Measurements from ENCODE around the gene RTP3.

RTP3 gene

GRCh38 chr3:46470831-46471230, 26.9 kb upstream of the RTP3 start:
- no peaks in the 10 kb centered on the region for H3K27me3 ChIP-seq (ENCODE audit: control insufficient read depth in 1 of 2, insufficient read depth in 2 of 2, low read length in 2 of 2)
- H3K9me3 ChIP-seq (ENCODE audit: control insufficient read depth in 2 of 2, low read length in 2 of 2) = peaks cover 0 to 4% of the 10 kb centered on the region in 2 donors
- H3K4me3 ChIP-seq (ENCODE audit: low read length in 2 of 2) = no peak overlapping the region
- no peaks in the 10 kb centered on the region for H3K36me3 ChIP-seq (ENCODE audit: control insufficient read depth in 2 of 2, insufficient read depth in 2 of 2, low read length in 2 of 2)
- H3K4me1 ChIP-seq (ENCODE audit: control insufficient read depth, insufficient read depth, low read length) = no peaks in the 10 kb centered on the region
- H3K9ac ChIP-seq (ENCODE audit: low read length in 2 of 2) = no peak overlapping the region
- no peak overlapping the region for H3K27ac ChIP-seq (ENCODE audit: low read length)

- no peaks in the 10 kb centered on the region for H3K27me3 ChIP-seq (ENCODE audit: control insufficient read depth in 1 of 2, insufficient read depth in 2 of 2, low read length in 2 of 2)
- no peaks in the 10 kb centered on the region for H3K36me3 ChIP-seq (ENCODE audit: control insufficient read depth in 2 of 2, insufficient read depth in 2 of 2, low read length in 2 of 2)
- peaks cover 0 to 4% of the 10 kb centered on the region in 2 donors for H3K9me3 ChIP-seq (ENCODE audit: control insufficient read depth in 2 of 2, low read length in 2 of 2)
- no peak overlapping the region for H3K4me3 ChIP-seq (ENCODE audit: low read length in 2 of 2)
- no peaks in the 10 kb centered on the region for H3K4me1 ChIP-seq (ENCODE audit: control insufficient read depth, insufficient read depth, low read length)
- no peak overlapping the region for H3K9ac ChIP-seq (ENCODE audit: low read length in 2 of 2)
- no peak overlapping the region for H3K27ac ChIP-seq (ENCODE audit: low read length)
These were observed 26.3 kb upstream of the RTP3 start for GRCh38 chr3:46471371-46471914.

GRCh38 chr3:46472736-46473135, 25.0 kb upstream of the RTP3 start:
- Histone ChIP-seq H3K4me3 (ENCODE audit: low read length in 2 of 2) (no peak overlapping the region), H3K27me3 (ENCODE audit: control insufficient read depth in 1 of 2, insufficient read depth in 2 of 2, low read length in 2 of 2) (no peaks in the 10 kb centered on the region)

GRCh38 chr3:46477145-46477544, 20.6 kb upstream of the RTP3 start:
- no peak overlapping the region for H3K9ac ChIP-seq (ENCODE audit: low read length in 2 of 2)
- H3K27me3 ChIP-seq (ENCODE audit: control insufficient read depth in 1 of 2, insufficient read depth in 2 of 2, low read length in 2 of 2) = peaks cover 0 to 8% of the 10 kb centered on the region in 2 donors
- H3K4me1 ChIP-seq (ENCODE audit: control insufficient read depth, insufficient read depth, low read length) = no peaks in the 10 kb centered on the region
- H3K27ac ChIP-seq (ENCODE audit: low read length) = no peak overlapping the region
- H3K9me3 ChIP-seq (ENCODE audit: control insufficient read depth in 2 of 2, low read length in 2 of 2) = peaks cover 0 to 4% of the 10 kb centered on the region in 2 donors
- no peak overlapping the region for H3K4me3 ChIP-seq (ENCODE audit: low read length in 2 of 2)
- H3K36me3 ChIP-seq (ENCODE audit: control insufficient read depth in 2 of 2, insufficient read depth in 2 of 2, low read length in 2 of 2) = no peaks in the 10 kb centered on the region

More at GRCh38 chr3:46472736-46473135, 25.0 kb upstream of the RTP3 start:
- no peaks in the 10 kb centered on the region for H3K36me3 ChIP-seq (ENCODE audit: control insufficient read depth in 2 of 2, insufficient read depth in 2 of 2, low read length in 2 of 2)
- peaks cover 0 to 4% of the 10 kb centered on the region in 2 donors for H3K9me3 ChIP-seq (ENCODE audit: control insufficient read depth in 2 of 2, low read length in 2 of 2)
- no peaks in the 10 kb centered on the region for H3K4me1 ChIP-seq (ENCODE audit: control insufficient read depth, insufficient read depth, low read length)
- H3K27ac ChIP-seq (ENCODE audit: low read length) = no peak overlapping the region
- no peak overlapping the region for H3K9ac ChIP-seq (ENCODE audit: low read length in 2 of 2)

- Histone ChIP-seq H3K27ac (ENCODE audit: low read length) (no peak overlapping the region), H3K4me1 (ENCODE audit: control insufficient read depth, insufficient read depth, low read length) (no peaks in the 10 kb centered on the region), H3K4me3 (ENCODE audit: low read length in 2 of 2) (no peak overlapping the region), H3K36me3 (ENCODE audit: control insufficient read depth in 2 of 2, insufficient read depth in 2 of 2, low read length in 2 of 2) (no peaks in the 10 kb centered on the region), H3K9me3 (ENCODE audit: control insufficient read depth in 2 of 2, low read length in 2 of 2) (peaks cover 0 to 4% of the 10 kb centered on the region in 2 donors), H3K9ac (ENCODE audit: low read length in 2 of 2) (no peak overlapping the region), H3K27me3 (ENCODE audit: control insufficient read depth in 1 of 2, insufficient read depth in 2 of 2, low read length in 2 of 2) (peaks cover 0 to 8% of the 10 kb centered on the region in 2 donors)
These were observed 20.0 kb upstream of the RTP3 start for GRCh38 chr3:46477756-46478155.

GRCh38 chr3:46478341-46478740, 19.4 kb upstream of the RTP3 start:
- Histone ChIP-seq H3K4me3 (ENCODE audit: low read length in 2 of 2) (no peak overlapping the region), H3K27ac (ENCODE audit: low read length) (no peak overlapping the region), H3K9me3 (ENCODE audit: control insufficient read depth in 2 of 2, low read length in 2 of 2) (peaks cover 0 to 4% of the 10 kb centered on the region in 2 donors), H3K27me3 (ENCODE audit: control insufficient read depth in 1 of 2, insufficient read depth in 2 of 2, low read length in 2 of 2) (peaks cover 0 to 8% of the 10 kb centered on the region in 2 donors), H3K9ac (ENCODE audit: low read length in 2 of 2) (no peak overlapping the region), H3K4me1 (ENCODE audit: control insufficient read depth, insufficient read depth, low read length) (no peaks in the 10 kb centered on the region), H3K36me3 (ENCODE audit: control insufficient read depth in 2 of 2, insufficient read depth in 2 of 2, low read length in 2 of 2) (no peaks in the 10 kb centered on the region)

- H3K4me3 ChIP-seq (ENCODE audit: low read length in 2 of 2) = no peak overlapping the region
- no peak overlapping the region for H3K27ac ChIP-seq (ENCODE audit: low read length)
- peaks cover 0 to 4% of the 10 kb centered on the region in 2 donors for H3K9me3 ChIP-seq (ENCODE audit: control insufficient read depth in 2 of 2, low read length in 2 of 2)
- no peaks in the 10 kb centered on the region for H3K4me1 ChIP-seq (ENCODE audit: control insufficient read depth, insufficient read depth, low read length)
- H3K9ac ChIP-seq (ENCODE audit: low read length in 2 of 2) = no peak overlapping the region
- H3K36me3 ChIP-seq (ENCODE audit: control insufficient read depth in 2 of 2, insufficient read depth in 2 of 2, low read length in 2 of 2) = no peaks in the 10 kb centered on the region
- peaks cover 0 to 8% of the 10 kb centered on the region in 2 donors for H3K27me3 ChIP-seq (ENCODE audit: control insufficient read depth in 1 of 2, insufficient read depth in 2 of 2, low read length in 2 of 2)
These were observed 18.8 kb upstream of the RTP3 start for GRCh38 chr3:46479021-46479420.

GRCh38 chr3:46479696-46480095, 18.1 kb upstream of the RTP3 start:
- no peaks in the 10 kb centered on the region for H3K4me1 ChIP-seq (ENCODE audit: control insufficient read depth, insufficient read depth, low read length)
- H3K36me3 ChIP-seq (ENCODE audit: control insufficient read depth in 2 of 2, insufficient read depth in 2 of 2, low read length in 2 of 2) = no peaks in the 10 kb centered on the region
- H3K9me3 ChIP-seq (ENCODE audit: control insufficient read depth in 2 of 2, low read length in 2 of 2) = peaks cover 0 to 3% of the 10 kb centered on the region in 2 donors
- H3K27me3 ChIP-seq (ENCODE audit: control insufficient read depth in 1 of 2, insufficient read depth in 2 of 2, low read length in 2 of 2) = peaks cover 0 to 9% of the 10 kb centered on the region in 2 donors
- H3K4me3 ChIP-seq (ENCODE audit: low read length in 2 of 2) = no peak overlapping the region
- no peak overlapping the region for H3K27ac ChIP-seq (ENCODE audit: low read length)
- H3K9ac ChIP-seq (ENCODE audit: low read length in 2 of 2) = no peak overlapping the region

- H3K27me3 ChIP-seq (ENCODE audit: control insufficient read depth in 1 of 2, insufficient read depth in 2 of 2, low read length in 2 of 2) = peaks cover 0 to 9% of the 10 kb centered on the region in 2 donors
- H3K36me3 ChIP-seq (ENCODE audit: control insufficient read depth in 2 of 2, insufficient read depth in 2 of 2, low read length in 2 of 2) = no peaks in the 10 kb centered on the region
- H3K4me1 ChIP-seq (ENCODE audit: control insufficient read depth, insufficient read depth, low read length) = no peaks in the 10 kb centered on the region
- no peak overlapping the region for H3K4me3 ChIP-seq (ENCODE audit: low read length in 2 of 2)
- no peak overlapping the region for H3K27ac ChIP-seq (ENCODE audit: low read length)
- H3K9me3 ChIP-seq (ENCODE audit: control insufficient read depth in 2 of 2, low read length in 2 of 2) = no peaks in the 10 kb centered on the region
- no peak overlapping the region for H3K9ac ChIP-seq (ENCODE audit: low read length in 2 of 2)
These were observed 17.1 kb upstream of the RTP3 start for GRCh38 chr3:46480491-46481195.

- Histone ChIP-seq H3K9me3 (ENCODE audit: control insufficient read depth in 2 of 2, low read length in 2 of 2) (no peaks in the 10 kb centered on the region), H3K27ac (ENCODE audit: low read length) (no peak overlapping the region), H3K4me1 (ENCODE audit: control insufficient read depth, insufficient read depth, low read length) (no peaks in the 10 kb centered on the region), H3K36me3 (ENCODE audit: control insufficient read depth in 2 of 2, insufficient read depth in 2 of 2, low read length in 2 of 2) (no peaks in the 10 kb centered on the region), H3K27me3 (ENCODE audit: control insufficient read depth in 1 of 2, insufficient read depth in 2 of 2, low read length in 2 of 2) (peaks cover 0 to 9% of the 10 kb centered on the region in 2 donors), H3K9ac (ENCODE audit: low read length in 2 of 2) (no peak overlapping the region), H3K4me3 (ENCODE audit: low read length in 2 of 2) (no peak overlapping the region)
These were observed 16.1 kb upstream of the RTP3 start for GRCh38 chr3:46481636-46482035.

Data from stomach smooth muscle (tissue), 2 donors.